Embryonic facial prominence (tissue), 1 donor: Measurements from ENCODE around the gene DHRSX.
"Not testable (repeated sequence)": the region's sequence is repeated elsewhere in the genome, so short reads cannot be mapped to it uniquely, and the experiment has no call there.

Experiments used
- DNase-seq: peaks from one replicate; pipeline ENCODE4 v3.0.0-alpha.2; 2016; ENCODE audit errors: extremely low spot score

DHRSX gene

DNA sequence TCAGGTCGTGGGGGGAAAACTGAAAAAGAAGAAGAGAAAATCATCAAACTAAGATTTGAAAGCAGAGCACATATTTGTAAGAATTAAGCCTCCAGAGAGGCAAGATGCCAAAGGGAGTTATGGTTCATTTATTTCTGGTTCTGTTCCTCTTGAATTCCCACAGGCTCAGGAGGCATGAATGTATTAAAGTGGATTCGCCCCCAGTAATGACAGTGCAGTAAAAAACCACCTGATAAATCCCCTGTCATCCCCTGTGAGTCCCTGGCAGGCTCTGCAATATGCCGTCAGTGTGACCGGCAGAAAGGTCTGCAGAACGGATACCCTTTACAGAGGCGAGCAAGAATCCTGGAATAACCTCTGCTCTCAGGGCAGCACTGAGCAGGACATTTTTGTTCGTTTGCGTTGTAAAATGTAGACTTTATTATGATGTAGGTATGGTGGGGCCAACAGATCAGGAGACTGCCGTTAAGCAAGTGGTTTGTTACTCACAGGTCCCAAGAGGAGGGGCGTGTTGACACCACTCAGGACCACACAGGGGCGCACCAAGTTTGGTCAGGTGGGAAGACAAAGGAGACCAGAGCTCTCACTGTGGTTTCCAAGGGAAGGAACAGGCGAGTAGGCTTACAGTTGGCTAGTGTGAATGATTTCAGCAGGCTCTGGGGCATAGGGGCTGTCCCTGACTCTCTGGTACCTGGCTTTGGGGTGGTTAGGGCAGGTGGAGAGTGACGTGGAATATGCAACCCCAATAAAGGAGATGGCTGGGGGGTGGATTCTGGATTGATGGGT lies 75.3 kb downstream of the DHRSX start:
- DNase-seq, result no peak

DNA sequence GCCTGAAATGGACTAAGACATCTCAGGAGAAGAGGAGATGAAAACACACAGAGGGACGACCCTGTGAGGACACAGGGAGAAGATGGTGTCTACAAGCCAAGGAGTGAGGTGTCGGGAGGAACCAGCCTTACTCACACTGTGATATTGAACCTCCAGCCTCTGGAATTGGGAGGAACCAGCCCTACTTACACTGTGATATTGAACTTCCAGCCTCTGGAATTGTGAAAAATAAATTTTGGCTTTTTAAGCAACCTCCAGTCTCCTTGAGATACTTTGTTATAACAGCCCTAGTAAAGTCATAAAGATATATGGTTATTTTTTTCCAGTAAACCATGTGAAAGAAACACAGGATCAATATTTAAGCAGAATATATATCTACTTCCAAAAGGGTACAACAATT lies 76.5 kb downstream of the DHRSX start:
- no peak for DNase-seq

DNA sequence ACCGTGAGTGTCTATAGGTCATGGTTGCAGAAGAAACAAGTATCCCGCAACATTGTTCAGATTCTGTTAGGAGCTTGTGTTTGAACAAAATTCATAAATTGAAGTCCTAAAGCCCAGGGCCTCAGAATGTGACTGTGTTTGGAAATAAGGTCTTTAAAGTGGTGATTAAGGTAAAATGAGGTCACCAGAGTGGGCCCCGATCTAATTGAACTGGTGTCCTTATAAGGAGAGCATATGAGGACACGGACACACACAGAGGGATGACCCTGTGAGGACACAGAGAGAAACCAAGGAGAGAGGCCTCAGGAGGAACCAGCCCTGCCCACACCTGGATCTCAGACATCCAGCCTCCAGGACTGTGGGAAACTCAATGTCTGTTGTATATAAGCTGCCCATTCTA lies 76.9 kb downstream of the DHRSX start:
- DNase-seq, result no peak

DNA sequence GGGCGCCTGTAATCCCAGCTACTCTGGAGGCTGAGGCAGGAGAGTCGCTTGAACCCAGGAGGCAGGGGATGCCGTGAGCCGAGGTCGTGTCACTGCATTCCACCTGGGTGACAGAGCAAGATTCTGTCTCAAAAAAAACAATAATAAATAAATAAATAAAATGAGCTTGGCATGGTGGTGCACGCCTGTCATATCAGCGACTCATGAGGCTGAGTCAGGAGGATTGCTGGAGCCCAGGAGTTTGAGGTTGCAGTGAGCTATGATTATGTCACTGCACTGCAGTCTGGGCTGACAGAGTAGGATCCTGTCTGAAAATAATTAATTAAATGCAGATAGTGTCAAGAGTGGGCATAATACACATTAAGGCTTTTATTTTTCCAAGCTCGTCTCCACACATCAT lies 77.5 kb downstream of the DHRSX start:
- no peak for DNase-seq

DNA sequence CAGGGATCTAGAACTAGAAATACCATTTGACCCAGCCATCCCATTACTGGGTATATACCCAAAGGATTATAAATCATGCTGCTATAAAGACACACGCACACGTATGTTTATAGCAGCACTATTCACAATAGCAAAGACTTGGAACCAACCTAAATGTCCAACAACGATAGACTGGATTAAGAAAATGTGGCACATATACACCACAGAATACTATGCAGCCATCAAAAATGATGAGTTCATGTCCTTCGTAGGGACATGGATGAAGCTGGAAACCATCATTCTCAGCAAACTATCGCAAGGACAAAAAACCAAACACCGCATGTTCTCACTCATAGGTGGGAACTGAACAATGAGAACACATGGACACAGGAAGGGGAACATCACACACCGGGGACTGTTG lies 81.4 kb downstream of the DHRSX start:
- DNase-seq, result not testable (repeated sequence)

DNA sequence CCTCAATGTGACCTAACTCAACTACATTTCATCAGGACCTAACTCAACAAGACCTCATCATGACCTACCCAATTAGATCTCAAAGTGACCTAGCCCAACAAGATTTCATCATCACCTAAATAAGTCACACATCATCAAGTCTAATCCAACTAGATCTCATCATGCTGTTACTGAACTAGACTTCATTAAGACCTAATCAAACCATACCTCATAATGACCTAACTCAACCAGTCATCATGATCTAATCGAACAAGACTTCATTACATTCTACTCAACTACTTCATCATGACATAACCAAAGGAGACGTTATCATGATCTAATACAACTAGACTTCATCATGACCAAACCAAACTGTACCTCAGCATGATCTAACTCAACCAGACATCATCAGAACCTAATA lies 82.8 kb downstream of the DHRSX start:
- DNase-seq, result no peak

DNA sequence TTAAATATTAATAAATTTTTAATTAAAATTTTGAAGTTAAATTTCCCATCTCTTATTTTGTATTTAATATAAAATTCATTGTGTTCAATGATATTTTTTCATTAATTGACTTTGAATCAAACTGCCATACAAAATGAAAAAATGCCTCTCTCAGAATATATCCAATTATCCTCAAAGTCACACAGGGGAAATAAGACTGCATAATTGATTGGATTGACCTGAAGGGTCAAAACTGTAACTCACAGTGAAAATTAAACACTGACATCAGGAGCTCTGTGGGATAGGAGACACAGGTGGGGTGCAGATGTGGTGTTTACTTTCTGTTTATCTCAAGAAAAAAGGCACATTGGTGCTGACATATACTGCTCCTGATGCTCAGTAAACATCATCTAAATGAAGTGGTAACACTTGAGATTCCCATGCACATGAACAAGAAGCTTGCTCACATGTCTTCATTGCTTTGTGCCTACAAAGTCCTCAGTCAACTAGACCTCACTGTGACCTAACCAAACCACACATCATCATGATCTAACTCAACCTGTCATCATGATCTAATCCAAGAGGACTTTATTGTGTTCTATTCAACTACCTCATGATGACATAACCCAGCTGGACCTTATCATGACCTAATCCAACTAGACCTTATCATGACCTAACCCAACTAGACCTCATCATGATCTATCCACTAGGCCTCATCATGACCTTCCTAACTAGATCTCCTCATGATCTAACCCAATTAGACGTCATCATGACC lies 83.7 kb downstream of the DHRSX start:
- no peak for DNase-seq

DNA sequence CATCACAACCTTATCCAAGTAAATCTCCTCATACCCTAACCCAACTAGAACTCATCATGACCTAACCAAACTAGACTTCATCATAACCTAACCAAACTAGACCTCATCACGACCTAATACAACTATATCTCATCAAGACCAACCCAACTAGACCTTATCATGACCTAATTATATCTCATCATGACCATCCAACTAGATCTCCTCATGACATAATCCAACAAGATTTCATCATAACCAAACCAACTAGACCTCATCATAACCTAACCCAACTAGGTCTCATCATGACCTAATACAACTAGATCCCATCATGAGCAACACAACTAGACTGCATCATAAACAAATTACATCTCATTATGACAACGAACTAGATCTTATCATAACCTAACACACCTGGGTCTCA lies 86.4 kb downstream of the DHRSX start:
- DNase-seq, result no peak

DNA sequence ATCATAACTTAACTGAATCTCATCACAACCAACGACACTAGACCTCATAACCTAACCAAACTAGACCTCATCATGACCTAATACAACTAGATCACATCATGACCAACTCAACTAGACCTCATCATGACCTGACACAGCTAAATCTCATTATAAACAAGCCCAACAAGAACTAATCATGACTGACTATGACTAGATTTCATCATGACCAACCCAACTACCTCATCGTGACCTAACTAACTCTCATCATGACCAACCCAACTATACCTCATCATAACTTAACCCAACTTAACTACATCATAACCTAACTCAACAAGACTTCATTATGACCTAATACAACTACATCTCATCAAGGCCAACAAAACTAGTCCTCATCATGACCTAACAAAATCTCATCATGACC lies 86.8 kb downstream of the DHRSX start:
- DNase-seq, result no peak

DNA sequence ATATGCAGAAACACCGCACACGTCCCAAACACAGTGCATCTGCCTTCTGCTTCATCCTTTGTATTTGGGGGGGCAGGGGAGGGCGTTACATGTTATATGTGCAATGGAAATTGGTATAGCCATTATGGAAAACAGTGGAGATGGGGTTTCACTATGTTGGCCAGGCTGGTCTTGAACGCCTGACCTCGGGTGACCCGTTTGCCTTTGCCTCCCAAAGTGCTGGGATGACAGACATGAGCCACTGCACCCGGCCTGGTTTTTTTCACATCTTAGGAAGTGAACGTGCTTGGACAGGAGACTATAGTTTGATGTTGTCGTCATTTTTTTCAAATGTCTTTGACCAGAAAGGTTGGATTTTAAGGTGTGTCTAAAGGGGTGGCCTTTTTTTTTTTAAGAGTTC lies 88.6 kb downstream of the DHRSX start:
- no peak for DNase-seq

DNA sequence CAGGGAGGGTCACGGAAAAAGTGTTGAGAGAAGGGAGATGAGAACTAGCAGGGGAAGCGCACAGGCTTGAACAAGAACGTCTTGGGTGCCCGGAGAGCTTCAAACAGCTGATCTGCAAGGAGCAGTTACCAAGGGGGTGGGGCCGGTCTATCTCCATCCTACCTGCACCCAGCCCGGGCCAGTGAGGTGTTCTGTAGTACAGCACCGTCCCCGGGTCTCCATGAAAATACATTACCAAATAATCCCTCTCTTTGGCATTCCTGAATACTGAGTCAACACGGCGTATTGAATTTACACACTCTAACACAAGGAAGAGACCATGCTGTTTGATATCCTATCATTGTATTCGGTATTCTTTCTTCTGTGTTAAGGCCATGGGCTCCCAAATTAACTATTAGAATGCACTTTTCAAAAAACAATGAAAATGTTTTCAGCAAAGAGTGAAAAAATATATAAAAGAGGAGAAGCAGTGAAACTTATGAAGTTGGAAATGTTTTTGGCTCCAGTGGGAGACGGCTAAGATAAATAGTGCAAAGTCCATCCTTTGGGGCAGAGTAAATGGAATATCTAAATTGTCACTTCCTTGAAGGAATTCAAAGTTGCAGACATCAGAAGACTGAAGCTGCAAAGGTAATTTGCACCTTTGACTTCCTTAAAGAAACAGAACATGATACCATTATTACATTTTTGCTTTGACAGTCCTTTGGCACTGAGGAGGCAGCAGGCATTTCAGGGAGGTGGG lies 90.3 kb downstream of the DHRSX start:
- DNase-seq, result no peak

DNA sequence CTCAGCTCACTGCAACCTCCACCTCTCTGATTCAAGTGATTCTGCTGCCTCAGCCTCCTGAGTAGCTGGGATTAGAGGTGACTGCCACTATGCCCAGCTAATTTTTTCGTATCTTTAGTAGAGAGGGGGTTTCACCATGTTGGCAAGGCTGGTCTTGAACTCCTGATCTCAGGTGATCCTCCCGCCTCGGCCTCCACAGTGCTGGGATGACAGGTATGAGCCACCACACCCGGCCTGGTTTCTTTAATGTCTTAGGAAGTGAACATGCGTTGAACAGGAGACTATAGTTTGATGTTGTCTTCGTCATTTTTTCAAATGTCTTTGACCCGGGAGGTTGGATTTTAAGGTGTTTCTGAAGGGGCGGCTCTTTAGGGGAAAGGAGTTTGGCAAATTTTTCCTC lies 91.0 kb downstream of the DHRSX start:
- DNase-seq, result no peak

DNA sequence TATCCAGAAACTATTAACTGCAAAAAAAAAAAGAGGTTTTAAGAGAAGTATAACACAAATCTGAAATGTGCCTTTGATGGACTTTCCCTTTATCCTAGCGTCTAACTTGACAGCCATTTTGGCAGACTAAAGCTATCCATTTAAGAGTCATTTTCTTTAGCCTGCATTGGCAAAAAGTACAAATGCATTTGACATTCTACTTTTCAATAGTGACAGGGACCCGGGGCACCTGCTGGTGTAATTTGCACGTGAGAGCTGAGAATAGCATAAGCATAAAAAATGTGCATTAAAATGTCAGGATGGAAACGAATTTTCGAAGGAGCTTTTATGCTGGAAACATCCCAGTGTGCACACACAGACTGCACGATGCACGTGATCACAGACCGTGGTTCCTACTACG lies 91.9 kb downstream of the DHRSX start:
- no peak for DNase-seq

DNA sequence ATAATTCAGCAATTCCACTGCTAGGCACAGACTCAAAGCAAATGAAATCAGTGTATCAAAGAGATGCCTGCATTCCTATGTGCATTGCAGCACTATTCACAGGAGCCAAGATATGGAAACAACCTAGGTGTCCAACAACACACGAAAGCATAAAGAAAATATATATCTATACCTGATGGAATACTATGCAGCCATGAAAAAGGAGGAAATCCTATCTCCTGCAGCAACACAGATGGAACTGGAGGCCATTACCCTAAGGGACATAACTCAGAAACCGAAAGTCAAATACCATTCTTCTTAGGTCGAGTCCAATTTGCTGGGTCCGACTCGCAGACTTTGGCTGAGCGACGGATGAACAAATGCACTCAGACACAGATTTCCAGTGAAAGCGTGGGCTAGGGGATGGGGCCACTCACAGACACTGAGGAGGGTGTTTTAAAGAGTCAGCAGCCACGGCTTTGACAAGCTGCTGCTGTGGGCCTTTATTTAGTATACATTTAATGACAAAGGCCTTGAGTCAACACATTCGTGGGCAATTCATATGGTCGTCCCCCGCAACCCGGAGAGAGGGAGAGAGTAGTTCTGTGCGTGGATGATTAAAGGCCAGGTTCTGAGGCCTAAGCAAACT lies 93.8 kb downstream of the DHRSX start:
- no peak for DNase-seq

DNA sequence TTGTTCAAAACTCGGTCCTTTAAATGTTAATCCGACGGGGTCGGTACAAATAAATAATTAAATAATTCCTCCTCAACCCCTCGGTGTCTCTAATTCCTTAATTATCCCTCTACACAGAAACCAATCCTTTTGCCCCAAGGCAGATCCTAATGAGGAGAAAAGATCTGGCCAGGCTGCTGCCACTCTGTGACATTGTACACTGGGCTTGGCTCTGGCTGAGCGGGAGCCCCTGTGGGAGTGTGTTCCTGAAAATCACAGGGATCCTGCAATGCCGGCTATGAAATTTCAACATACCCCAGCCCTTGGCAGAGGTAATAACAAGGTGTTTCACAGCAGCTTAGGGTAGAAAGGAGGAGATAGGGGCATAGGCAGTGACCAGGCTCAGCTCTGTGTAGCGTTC lies 96.0 kb downstream of the DHRSX start:
- no peak for DNase-seq

DNA sequence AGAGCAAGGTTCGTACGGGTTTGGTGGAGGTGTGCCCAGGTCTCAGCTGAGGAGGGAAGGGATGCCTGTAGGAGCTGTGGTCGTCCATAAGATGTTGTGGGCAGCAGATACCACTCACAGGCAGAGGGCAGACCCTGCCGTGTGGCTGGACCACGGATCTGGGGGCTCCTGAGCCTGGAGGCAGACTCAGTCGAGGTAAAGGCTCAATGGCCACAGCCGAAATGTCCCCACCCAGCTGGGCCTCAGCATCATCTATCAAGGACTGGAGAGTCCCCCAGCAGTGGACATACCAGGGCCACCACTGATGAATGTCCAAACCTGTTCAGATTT lies 98.5 kb downstream of the DHRSX start:
- DNase-seq, result no peak

DNA sequence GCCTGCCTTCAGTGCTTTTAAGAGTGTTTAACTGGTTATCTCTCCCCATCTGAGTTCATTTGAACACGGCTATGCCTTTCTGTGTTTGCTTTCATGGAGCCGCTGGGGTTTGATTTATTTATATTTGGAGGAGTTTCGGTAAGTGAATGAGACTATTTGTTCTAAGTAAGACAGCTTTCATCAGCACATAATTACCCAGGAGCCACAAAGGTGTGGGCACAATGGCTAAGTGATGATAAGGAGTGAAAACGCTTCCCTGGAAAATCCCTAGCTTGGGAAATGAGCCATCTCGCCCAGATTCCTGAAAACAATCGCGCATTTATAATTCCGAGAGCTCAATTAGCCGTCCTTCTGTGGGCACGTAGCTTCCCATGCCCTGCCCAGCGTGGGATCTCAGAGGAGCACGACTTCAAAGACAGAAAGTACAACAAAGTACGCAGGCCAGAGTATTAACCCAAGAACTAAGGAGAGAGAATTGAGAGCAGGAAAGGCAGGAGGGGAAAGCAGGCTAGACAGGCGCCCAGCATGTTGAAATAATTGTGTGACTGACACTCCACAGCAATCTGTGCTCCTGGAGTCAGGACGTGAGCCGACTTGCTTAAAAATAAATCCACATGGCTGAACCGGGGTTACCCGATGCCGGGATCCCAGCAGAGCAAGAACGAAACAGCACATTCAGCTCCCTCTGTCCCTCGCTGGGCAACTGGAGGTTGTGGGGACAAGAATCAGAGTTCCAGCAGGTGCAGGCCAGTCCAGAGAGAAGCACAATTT lies 99.0 kb downstream of the DHRSX start:
- DNase-seq, result peak; percentile 50

DNA sequence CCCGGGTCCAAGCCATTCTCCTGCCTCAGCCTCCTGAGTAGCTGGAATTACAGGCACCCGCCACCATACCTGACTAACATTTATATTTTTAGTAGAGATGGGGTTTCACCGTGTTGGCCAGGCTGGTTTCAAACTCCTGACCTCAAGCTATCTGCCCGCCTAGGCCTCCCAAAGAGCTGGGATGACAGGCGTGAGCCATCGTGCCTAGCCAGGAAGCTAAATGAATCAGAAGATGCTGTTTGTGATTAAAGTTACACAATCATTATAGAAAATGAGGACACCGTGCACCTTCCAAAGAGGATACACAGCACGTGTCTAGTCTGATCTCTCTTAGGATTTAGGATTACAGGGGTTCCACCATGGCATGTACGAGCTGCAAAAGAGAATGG lies 99.6 kb downstream of the DHRSX start:
- no peak for DNase-seq

DNA sequence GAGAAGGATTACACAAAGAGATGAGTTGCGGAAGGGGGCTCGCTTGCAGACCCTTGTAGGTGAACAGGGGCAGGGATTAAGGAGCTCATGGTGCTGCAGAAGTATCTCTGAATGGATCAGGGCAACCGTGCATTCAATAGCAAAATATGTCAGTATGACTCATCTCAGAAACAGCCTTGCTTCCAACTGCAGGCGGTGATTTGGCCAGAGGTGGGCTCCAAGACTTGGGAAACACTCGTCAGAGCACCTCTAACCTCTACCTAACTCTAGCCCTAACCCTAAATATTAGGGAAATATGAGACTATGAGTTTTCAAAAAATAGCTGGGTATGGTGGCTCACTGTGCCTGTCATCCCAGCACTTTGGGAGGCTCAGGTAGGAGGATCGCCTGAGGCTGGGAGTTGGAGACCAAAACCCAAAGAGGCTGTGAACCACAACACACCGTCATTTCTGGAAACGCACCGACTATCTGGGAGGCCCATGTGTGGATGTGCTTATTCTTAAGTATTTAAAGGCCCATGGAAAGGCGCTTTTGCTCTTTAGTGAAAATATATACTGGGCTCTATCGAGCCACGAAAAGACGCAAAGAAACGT lies 102.6 kb downstream of the DHRSX start:
- no peak for DNase-seq

DNA sequence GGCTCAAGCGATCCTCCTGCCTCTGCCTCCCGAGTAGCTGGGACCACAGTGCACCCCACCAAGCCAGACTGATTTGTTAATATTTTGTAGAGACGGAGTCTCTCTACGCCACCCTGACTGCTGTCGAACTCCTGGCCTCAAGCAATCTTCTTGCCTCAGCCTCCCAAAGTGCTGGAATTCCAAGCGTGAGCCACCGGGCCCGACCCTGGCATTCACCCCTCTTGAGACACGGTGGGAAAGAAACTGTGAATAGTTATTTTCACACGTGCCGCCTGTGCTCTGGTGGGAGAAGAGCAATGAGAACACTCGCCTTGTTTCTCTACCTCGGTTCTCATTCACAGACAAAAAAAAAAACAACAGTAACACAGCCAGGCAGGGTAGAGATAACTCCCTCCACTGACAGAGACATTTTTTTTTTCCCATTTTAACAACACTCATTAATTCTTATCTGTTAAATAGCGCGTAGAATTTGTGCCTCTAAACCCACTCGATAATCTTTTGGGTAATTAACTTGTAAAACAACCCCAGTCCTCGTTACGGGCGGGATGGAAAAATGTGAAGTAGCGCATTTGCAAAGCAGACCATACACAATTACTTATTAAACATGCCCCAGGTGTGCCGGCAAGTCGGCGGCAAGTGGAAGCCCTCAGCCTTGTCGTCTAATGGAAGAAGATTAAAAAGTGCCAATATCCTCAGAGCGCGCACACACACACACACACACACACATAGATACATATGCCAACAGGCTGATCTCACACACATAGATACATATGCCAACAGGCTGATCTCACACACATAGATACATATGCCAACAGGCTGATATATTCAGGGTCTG lies 103.3 kb downstream of the DHRSX start:
- DNase-seq, result no peak
